ENCODE measurements around the gene DSTN.

GRCh38 chr20:17641520-17641964 is 71.7 kb downstream of the DSTN start:
- TF ChIP-seq CTCF (IDR thresholded peaks at IDR 0.05) (no peak), POLR2AphosphoS5 (IDR thresholded peaks at IDR 0.05) (no peak), POLR2A (IDR thresholded peaks at IDR 0.05) (no peak)

Measured in breast epithelium (tissue), 3 donors.